C4-2B (cell line): ENCODE results near the gene DDC.

Experiments used
- H3K27ac ChIP-seq: fragments of 450-650 bp; 2 replicates; pipeline ENCODE4 v1.5.1; 2017
- CTCF ChIP-seq: fragments of 450-650 bp; conservative IDR thresholded peaks from 2 replicates; pipeline ENCODE4 v1.5.1; 2017; ENCODE audit warnings: mild to moderate bottlenecking
- ZFX ChIP-seq: fragments of 450-650 bp; IDR thresholded peaks from 2 replicates; pipeline ENCODE4 v1.6.1; 2017

Gene DDC

GRCh38 chr7:50499092-50499491 lies 66.1 kb downstream of the DDC start:
- H3K27ac ChIP-seq, result no peak overlapping the region
- TF ChIP-seq ZFX, result no peak
- TF ChIP-seq CTCF, result no peak

- TF ChIP-seq CTCF (no peak), ZFX (no peak)
- no peak overlapping the region for H3K27ac ChIP-seq
Measured at GRCh38 chr7:50497968-50498367, 67.2 kb downstream of the DDC start.

- no peak overlapping the region for H3K27ac ChIP-seq
- no peak for TF ChIP-seq CTCF
- no peak for TF ChIP-seq ZFX
Measured at GRCh38 chr7:50497068-50497642, 68.0 kb downstream of the DDC start.

- TF ChIP-seq ZFX, result no peak
- TF ChIP-seq CTCF, result no peak
Measured at GRCh38 chr7:50496569-50496968, 68.6 kb downstream of the DDC start.

GRCh38 chr7:50495746-50496145 lies 69.5 kb downstream of the DDC start:
- no peak for TF ChIP-seq CTCF
- TF ChIP-seq ZFX, result no peak
- no peak overlapping the region for H3K27ac ChIP-seq

More at GRCh38 chr7:50496569-50496968, 68.6 kb downstream of the DDC start:
- no peak overlapping the region for H3K27ac ChIP-seq

GRCh38 chr7:50492770-50493519 lies 72.3 kb downstream of the DDC start:
- no peak for TF ChIP-seq ZFX
- TF ChIP-seq CTCF, result no peak
- no peak overlapping the region; the same call in 1 of the 2 replicates for H3K27ac ChIP-seq

GRCh38 chr7:50491943-50492342 lies 73.3 kb downstream of the DDC start:
- no peak overlapping the region for H3K27ac ChIP-seq
- TF ChIP-seq CTCF (no peak), ZFX (no peak)
